Measurements from ENCODE around the gene PTPRS.
A peak's percentile ranks its signal among the peaks of the same experiment; 100 is the strongest.

The PTPRS gene

GRCh38 chr19:5309438-5310204 lies 31.0 kb downstream of the PTPRS start:
- DNase-seq (ENCODE audit: low read depth in 2 of 2) = no peak

GRCh38 chr19:5308451-5309437 lies 31.9 kb downstream of the PTPRS start:
- no peak for DNase-seq (ENCODE audit: low read depth in 2 of 2)

- no peak for DNase-seq (ENCODE audit: low read depth in 2 of 2)
These were observed 33.0 kb downstream of the PTPRS start for GRCh38 chr19:5307655-5308054.

- no peak for DNase-seq (ENCODE audit: low read depth in 2 of 2)
These were observed 35.4 kb downstream of the PTPRS start for GRCh38 chr19:5305163-5305562.

- DNase-seq (ENCODE audit: low read depth in 2 of 2) = no peak
These were observed 36.1 kb downstream of the PTPRS start for GRCh38 chr19:5304486-5304885.

GRCh38 chr19:5303208-5303607 lies 37.4 kb downstream of the PTPRS start:
- DNase-seq (ENCODE audit: low read depth in 2 of 2) = no peak

- DNase-seq (ENCODE audit: low read depth in 2 of 2) = no peak
These were observed 38.2 kb downstream of the PTPRS start for GRCh38 chr19:5302396-5302795.

GRCh38 chr19:5299137-5299536 lies 41.5 kb downstream of the PTPRS start:
- no peak for DNase-seq (ENCODE audit: low read depth in 2 of 2)

- DNase-seq (ENCODE audit: low read depth in 2 of 2) = no peak
These were observed 42.1 kb downstream of the PTPRS start for GRCh38 chr19:5298471-5298901.

GRCh38 chr19:5297272-5297669 lies 43.3 kb downstream of the PTPRS start:
- no peak for DNase-seq (ENCODE audit: low read depth in 2 of 2)

- DNase-seq (ENCODE audit: low read depth in 2 of 2) = no peak
These were observed 43.9 kb downstream of the PTPRS start for GRCh38 chr19:5296457-5297271.

GRCh38 chr19:5296021-5296420 lies 44.6 kb downstream of the PTPRS start:
- no peak for DNase-seq (ENCODE audit: low read depth in 2 of 2)

GRCh38 chr19:5294403-5295160 lies 46.0 kb downstream of the PTPRS start:
- no peak for DNase-seq (ENCODE audit: low read depth in 2 of 2)

GRCh38 chr19:5293612-5294378 lies 46.8 kb downstream of the PTPRS start:
- no peak for DNase-seq (ENCODE audit: low read depth in 2 of 2)

GRCh38 chr19:5292822-5293611 lies 47.6 kb downstream of the PTPRS start:
- peak; percentile 30 to 34 for DNase-seq (ENCODE audit: low read depth in 2 of 2)

- no peak for DNase-seq (ENCODE audit: low read depth in 2 of 2)
These were observed 48.2 kb downstream of the PTPRS start for GRCh38 chr19:5292453-5292821.

GRCh38 chr19:5291588-5292193 lies 48.9 kb downstream of the PTPRS start:
- DNase-seq (ENCODE audit: low read depth in 2 of 2) = no peak

All from stimulated activated CD4-positive, alpha-beta T cell treated with anti-CD3 and anti-CD28 coated beads, Interleukin-12 subunit alpha, Interleukin-12 subunit beta, amount 100 ng/mL, for 24 hours (primary cell).